GM12878 (cell line): ENCODE measurements around the gene SLAIN2. TPM values are rescaled to one million over a fixed set of nuclear protein-coding genes. Genes with fewer than 3 reads are reported as not detected.
A peak's percentile ranks its signal among the peaks of the same experiment; 100 is the strongest.
"Not testable (repeated sequence)": the region's sequence is repeated elsewhere in the genome, so short reads cannot be mapped to it uniquely, and the experiment has no call there.

Source experiments
- ATAC-seq: fragments of 200-7000 bp; cut with Tn5 transposase; 3 replicates; pipeline ENCODE4 v1.9.1; 2020; ENCODE audit warnings: mild to moderate bottlenecking, moderate library complexity
- BruUV-seq: library from RNA; stranded (reverse); fragments of 400-500 nt; replicated peaks from 2 replicates; lab custom pipeline; 2021; lab: Mats Ljungman, UMichigan
- CTCF ChIA-PET: fragments of 300-600 bp; sonication (Branson Sonifier 250); formaldehyde crosslinking; extraction: SDS; loops from one replicate; lab custom pipeline; 2021; ENCODE audit warnings: inconsistent platforms; lab: Yijun Ruan, JAX
- POLR2A ChIA-PET: fragments of 350-600 bp; formaldehyde crosslinking; extraction: SDS; loops from one replicate; lab custom pipeline; 2021; ENCODE audit warnings: inconsistent platforms; lab: Charles Lee
- RAD21 ChIA-PET: fragments of 300-600 bp; sonication (Branson Sonifier 250); formaldehyde crosslinking; loops from one replicate; lab custom pipeline; 2023; ENCODE audit warnings: antibody characterized with exemption; ENCODE audit not compliant: unreplicated experiment; lab: Charles Lee
- SMC1A ChIA-PET: fragments of 300-600 bp; sonication (Branson Sonifier 250); formaldehyde crosslinking; loops from one replicate; lab custom pipeline; 2023; ENCODE audit not compliant: unreplicated experiment, uncharacterized antibody; lab: Charles Lee
- DNase-seq: peaks from one replicate; pipeline ENCODE4 v3.0.0-alpha.2; 2011; ENCODE audit warnings: low read depth, low spot score
- FAIRE-seq: peaks from 3 replicates; lab custom pipeline; 2011; peaks lifted over from hg19 to GRCh38; lab: Jason Lieb, UNC
- H2AFZ ChIP-seq: 2 replicates; pipeline ENCODE4 v1.6.0; 2011; ENCODE audit warnings: low read depth, low read length, control low read depth; ENCODE audit not compliant: control insufficient read depth
- H3K27ac ChIP-seq: 2 replicates; pipeline ENCODE4 v1.5.1; 2011; ENCODE audit warnings: control low read depth; ENCODE audit not compliant: control insufficient read depth, insufficient read depth
- H3K27me3 ChIP-seq, 2 experiments: replicated peaks in 1 of 2; 2 replicates each; pipeline versions ENCODE4 v1.6.0 to v1.6.1; 2011; ENCODE audit warnings: low read length in 1 of 2; ENCODE audit not compliant: control insufficient read depth in 2 of 2, insufficient read depth in 2 of 2
- H3K36me3 ChIP-seq, 2 experiments: 2 replicates each; pipeline ENCODE4 v1.5.1; 2011; ENCODE audit warnings: low read length in 1 of 2; ENCODE audit not compliant: control insufficient read depth in 2 of 2, insufficient read depth in 2 of 2
- H3K4me1 ChIP-seq: 2 replicates; pipeline ENCODE4 v1.6.1; 2011; ENCODE audit warnings: mild to moderate bottlenecking, low read length, moderate library complexity, mixed read lengths; ENCODE audit not compliant: control insufficient read depth, insufficient read depth
- H3K4me2 ChIP-seq: 2 replicates; pipeline ENCODE4 v1.6.0; 2011; ENCODE audit warnings: control low read depth; ENCODE audit not compliant: control insufficient read depth, insufficient read depth
- H3K4me3 ChIP-seq: fragments of 200-600 bp; sonication (generic); 2 replicates; pipeline ENCODE4 v1.5.1; 2016
- H3K79me2 ChIP-seq: 2 replicates; pipeline ENCODE4 v1.6.0; 2011; ENCODE audit warnings: low read length; ENCODE audit not compliant: control insufficient read depth, insufficient read depth
- H3K9ac ChIP-seq: 2 replicates; pipeline ENCODE4 v1.8.0; 2011; ENCODE audit warnings: low read length, control low read depth, mixed read lengths; ENCODE audit not compliant: control insufficient read depth, insufficient read depth
- H3K9me3 ChIP-seq: replicated peaks from 3 replicates; pipeline ENCODE4 v1.5.1; 2011; ENCODE audit warnings: mild to moderate bottlenecking, low read length; ENCODE audit not compliant: control insufficient read depth, insufficient read depth
- H4K20me1 ChIP-seq: 2 replicates; pipeline ENCODE4 v1.6.0; 2011; ENCODE audit not compliant: control insufficient read depth, insufficient read depth
- CHD2 ChIP-seq: IDR thresholded peaks from 2 replicates; pipeline ENCODE4 v1.6.1; 2011; ENCODE audit warnings: low read depth, low read length, improper control_type of control experiment, borderline replicate concordance
- IKZF1 ChIP-seq: fragments of 450-650 bp; conservative IDR thresholded peaks from 2 replicates; pipeline ENCODE4 v1.6.1; 2017; ENCODE audit warnings: antibody characterized with exemption, mild to moderate bottlenecking
- IKZF2 ChIP-seq, 2 experiments: fragments of 450-650 bp; IDR thresholded peaks; 2 replicates each; pipeline ENCODE4 v1.6.1; 2017; ENCODE audit warnings: mild to moderate bottlenecking in 2 of 2, moderate library complexity in 2 of 2
- JUNB ChIP-seq: IDR thresholded peaks from 2 replicates; pipeline ENCODE4 v1.6.1; 2016; ENCODE audit warnings: antibody characterized with exemption, mild to moderate bottlenecking
- MTA2 ChIP-seq: fragments of 450-650 bp; IDR thresholded peaks from 2 replicates; pipeline ENCODE4 v1.6.1; 2016; ENCODE audit warnings: low read depth, mild to moderate bottlenecking, moderate library complexity
- NR2C1 ChIP-seq: fragments of 450-650 bp; IDR thresholded peaks from 2 replicates; pipeline ENCODE4 v1.6.1; 2017; ENCODE audit warnings: antibody characterized with exemption, mild to moderate bottlenecking, moderate library complexity
- NRF1 ChIP-seq: conservative IDR thresholded peaks from 2 replicates; pipeline ENCODE4 v1.6.1; 2011; ENCODE audit warnings: mild to moderate bottlenecking, low read depth, low read length, improper control_type of control experiment
- POLR2A ChIP-seq: IDR thresholded peaks from 2 replicates; pipeline ENCODE4 v1.6.1; 2011; ENCODE audit warnings: low read depth, mild to moderate bottlenecking, low read length
- SIX5 ChIP-seq: IDR thresholded peaks from 2 replicates; pipeline ENCODE4 v1.6.1; 2011; ENCODE audit warnings: mild to moderate bottlenecking, low read depth, low read length, moderate library complexity; ENCODE audit not compliant: severe bottlenecking
- ZNF622 ChIP-seq: fragments of 450-650 bp; IDR thresholded peaks from 2 replicates; pipeline ENCODE4 v1.6.1; 2017; ENCODE audit warnings: mild to moderate bottlenecking, inconsistent platforms
- WGBS: methylation state at CpG from one replicate; pipeline ENCODE4 v1.1.6; 2016; ENCODE audit warnings: low lambda C conversion rate; ENCODE audit not compliant: insufficient replicate concordance, insufficient coverage; ENCODE audit errors: missing lambda C conversion rate; 5-methylcytosine and 5-hydroxymethylcytosine counted together
- in situ Hi-C: fragments of 300-500 bp; cut with MboI; formaldehyde crosslinking; loops from 9 replicates; pipeline ENCODE4 v1.14.3; 2018; ENCODE audit warnings: mixed read lengths
- intact Hi-C: fragments of 100-400 bp; cut with micrococcal nuclease; formaldehyde crosslinking; loops from one replicate; pipeline ENCODE4 v1.14.2; 2022; ENCODE audit not compliant: unreplicated experiment
- polyA plus RNA-seq, 11 experiments: library from polyadenylated mRNA; depleted of rRNA in 4 of 11; unstranded in 6 of 11; stranded (reverse) in 5 of 11; fragments of >200 nt; fragmentation: Nextera tagmentation in 4 of 11; fragmentation: Illumina TruSeq in 1 of 11; extraction: Ambion mirVana in 4 of 11; extraction: Trizol in 1 of 11; gene quantifications; 1 replicate in 1 of 11; 2 replicates in 10 of 11; pipeline versions ENCODE4 v1.2.1 to v1.2.3, GENCODE V29; 2011 to 2016; ENCODE audit warnings: inconsistent platforms in 2 of 11, missing spikeins in 2 of 11, low read depth in 1 of 11
- total RNA-seq, 4 experiments: library from RNA; depleted of rRNA in 3 of 4; stranded (reverse); fragments of >200 nt in 3 of 4; fragmentation: Illumina TruSeq in 1 of 4; extraction: Trizol in 1 of 4; gene quantifications; 2 replicates each; pipeline versions ENCODE4 v1.2.1 to v1.2.3, GENCODE V29; 2013 to 2021
- TF ChIP-seq, protein P1 (sequence below): fragments of 450-650 bp; IDR thresholded peaks from 2 replicates; pipeline ENCODE4 v1.6.1; 2017; ENCODE audit warnings: borderline replicate concordance
- TF ChIP-seq, protein P2 (sequence below): fragments of 450-650 bp; IDR thresholded peaks from 2 replicates; pipeline ENCODE4 v1.6.1; 2016; ENCODE audit warnings: mild to moderate bottlenecking
- TF ChIP-seq, protein P3 (sequence below): fragments of 450-650 bp; IDR thresholded peaks from 2 replicates; pipeline ENCODE4 v1.6.1; 2017; ENCODE audit warnings: mild to moderate bottlenecking

SLAIN2 gene
- total and polyA plus RNA-seq, 10 of the 15 experiments (the other 5 are each of a cell fraction or from before 2014, with no cell fraction given) = 4.3 to 96.6 (median 25.4) TPM

DNA sequence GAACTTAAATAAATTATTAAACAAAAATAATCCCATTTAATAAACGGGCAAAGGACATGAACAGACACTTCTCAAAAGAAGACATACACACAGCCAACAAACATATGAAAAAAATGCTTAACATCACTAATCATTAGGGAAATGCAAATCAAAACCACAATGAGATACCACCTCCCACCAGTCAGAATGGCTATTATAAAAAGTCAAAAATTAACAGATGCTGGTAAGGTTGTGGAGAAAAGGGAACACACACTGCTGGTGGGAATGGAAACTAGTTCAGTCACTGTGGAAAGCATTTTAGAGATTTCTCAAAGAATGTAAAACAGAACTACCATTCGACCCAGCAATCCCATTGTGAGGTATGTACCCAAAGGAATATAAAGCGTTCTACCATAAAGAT, 110.3 kb downstream of the SLAIN2 start:
- TF ChIP-seq MTA2 (peak; percentile 54; the same call in 1 of the 2 replicates), IKZF1 (0 out of 2 replicates have a peak, but pooled peaks have one; percentile 14), IKZF2 (IDR thresholded peaks at IDR 0.05) (0 out of 4 replicates have a peak, but pooled peaks of 1 of the 2 experiments have one; percentile 18)
- TF ChIP-seq, all 136 proteins: peak for 3; not testable (repeated sequence) for 133
- H3K4me2 ChIP-seq, H3K27me3 ChIP-seq, H4K20me1 ChIP-seq, H3K9me3 ChIP-seq, H3K36me3 ChIP-seq, H3K79me2 ChIP-seq, ATAC-seq, H3K9ac ChIP-seq, CTCF ChIA-PET, DNase-seq, BruUV-seq, RAD21 ChIA-PET, FAIRE-seq, intact Hi-C loops, in situ Hi-C loops, H3K27ac ChIP-seq, H3K4me3 ChIP-seq, H3K4me1 ChIP-seq, POLR2A ChIA-PET, H2AFZ ChIP-seq: not testable (repeated sequence)
- SMC1A ChIA-PET = interaction anchor here (1.0 kb wide), 1 partner anchor 12 kb away, joined by 3 read pairs; no protein-coding TSS in a partner anchor
- WGBS = 15% methylated on average over 3 of the region's 3 CpGs

DNA sequence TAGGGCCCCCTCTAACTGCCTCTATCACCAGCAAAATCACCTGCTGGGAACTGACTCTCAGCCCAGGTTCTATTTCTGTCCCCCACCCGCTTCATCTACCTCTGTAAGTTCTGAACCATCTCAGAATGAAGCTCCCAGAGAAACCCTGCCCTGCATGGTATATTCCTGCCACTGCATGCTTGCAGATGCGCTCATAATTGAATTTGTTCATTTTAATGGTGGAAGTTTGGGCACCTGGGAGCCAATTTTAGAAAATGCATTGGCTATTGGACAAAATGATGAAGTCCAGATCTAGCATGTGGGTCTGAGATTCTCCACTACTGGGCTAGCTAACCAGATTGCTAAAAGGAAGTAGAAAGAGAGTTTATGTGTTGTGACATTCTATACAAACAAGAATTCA, 113.3 kb downstream of the SLAIN2 start:
- FAIRE-seq (no peak), DNase-seq (no peak), ATAC-seq (no peak)
- Histone ChIP-seq H3K4me2 (no peak overlapping the region), H3K4me1 (no peaks in the 10 kb centered on the region), H3K79me2 (no peaks in the 10 kb centered on the region), H3K36me3 (no peaks in the 10 kb centered on the region), H3K9me3 (no peaks in the 10 kb centered on the region), H3K27ac (no peak overlapping the region), H4K20me1 (no peaks in the 10 kb centered on the region), H2AFZ (no peak overlapping the region), H3K27me3 (no peaks in the 10 kb centered on the region), H3K4me3 (no peak overlapping the region), H3K9ac (no peak overlapping the region)
- ChIA-PET SMC1A (interaction anchor here (1.3 to 1.4 kb wide), 2 partner anchors 12 to 110 kb away, joined by 3 read pairs; no protein-coding TSS in a partner anchor), CTCF (interaction anchor here (0.9 kb wide), 1 partner anchor 10 kb away, joined by 3 read pairs; no protein-coding TSS in a partner anchor), RAD21 (no interaction called here), POLR2A (no interaction called here)
- BruUV-seq = no TSS peak
- intact Hi-C loops = no loop called here
- WGBS = 39% methylated on average over 2 of the region's 2 CpGs
- in situ Hi-C loops = no loop called here
- TF ChIP-seq NRF1 (no peak), JUNB (no peak), SIX5 (no peak), CHD2 (no peak), NR2C1 (no peak), POLR2A (no peak), ZNF622 (no peak)
- TF ChIP-seq, protein P1, sequence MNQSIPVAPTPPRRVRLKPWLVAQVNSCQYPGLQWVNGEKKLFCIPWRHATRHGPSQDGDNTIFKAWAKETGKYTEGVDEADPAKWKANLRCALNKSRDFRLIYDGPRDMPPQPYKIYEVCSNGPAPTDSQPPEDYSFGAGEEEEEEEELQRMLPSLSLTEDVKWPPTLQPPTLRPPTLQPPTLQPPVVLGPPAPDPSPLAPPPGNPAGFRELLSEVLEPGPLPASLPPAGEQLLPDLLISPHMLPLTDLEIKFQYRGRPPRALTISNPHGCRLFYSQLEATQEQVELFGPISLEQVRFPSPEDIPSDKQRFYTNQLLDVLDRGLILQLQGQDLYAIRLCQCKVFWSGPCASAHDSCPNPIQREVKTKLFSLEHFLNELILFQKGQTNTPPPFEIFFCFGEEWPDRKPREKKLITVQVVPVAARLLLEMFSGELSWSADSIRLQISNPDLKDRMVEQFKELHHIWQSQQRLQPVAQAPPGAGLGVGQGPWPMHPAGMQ = no peak
- TF ChIP-seq, protein P2, sequence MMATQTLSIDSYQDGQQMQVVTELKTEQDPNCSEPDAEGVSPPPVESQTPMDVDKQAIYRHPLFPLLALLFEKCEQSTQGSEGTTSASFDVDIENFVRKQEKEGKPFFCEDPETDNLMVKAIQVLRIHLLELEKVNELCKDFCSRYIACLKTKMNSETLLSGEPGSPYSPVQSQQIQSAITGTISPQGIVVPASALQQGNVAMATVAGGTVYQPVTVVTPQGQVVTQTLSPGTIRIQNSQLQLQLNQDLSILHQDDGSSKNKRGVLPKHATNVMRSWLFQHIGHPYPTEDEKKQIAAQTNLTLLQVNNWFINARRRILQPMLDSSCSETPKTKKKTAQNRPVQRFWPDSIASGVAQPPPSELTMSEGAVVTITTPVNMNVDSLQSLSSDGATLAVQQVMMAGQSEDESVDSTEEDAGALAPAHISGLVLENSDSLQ = no peak
- TF ChIP-seq, protein P3, sequence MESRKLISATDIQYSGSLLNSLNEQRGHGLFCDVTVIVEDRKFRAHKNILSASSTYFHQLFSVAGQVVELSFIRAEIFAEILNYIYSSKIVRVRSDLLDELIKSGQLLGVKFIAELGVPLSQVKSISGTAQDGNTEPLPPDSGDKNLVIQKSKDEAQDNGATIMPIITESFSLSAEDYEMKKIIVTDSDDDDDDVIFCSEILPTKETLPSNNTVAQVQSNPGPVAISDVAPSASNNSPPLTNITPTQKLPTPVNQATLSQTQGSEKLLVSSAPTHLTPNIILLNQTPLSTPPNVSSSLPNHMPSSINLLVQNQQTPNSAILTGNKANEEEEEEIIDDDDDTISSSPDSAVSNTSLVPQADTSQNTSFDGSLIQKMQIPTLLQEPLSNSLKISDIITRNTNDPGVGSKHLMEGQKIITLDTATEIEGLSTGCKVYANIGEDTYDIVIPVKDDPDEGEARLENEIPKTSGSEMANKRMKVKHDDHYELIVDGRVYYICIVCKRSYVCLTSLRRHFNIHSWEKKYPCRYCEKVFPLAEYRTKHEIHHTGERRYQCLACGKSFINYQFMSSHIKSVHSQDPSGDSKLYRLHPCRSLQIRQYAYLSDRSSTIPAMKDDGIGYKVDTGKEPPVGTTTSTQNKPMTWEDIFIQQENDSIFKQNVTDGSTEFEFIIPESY = no peak
